D721Med (cell line): Measurements from ENCODE around the gene LRRC75A.

ENCODE experiments used
- DNase-seq: peaks from one replicate; pipeline ENCODE4 v3.0.0; 2011; ENCODE audit warnings: low spot score; ENCODE audit not compliant: insufficient read length
- FAIRE-seq: peaks from 2 replicates; lab custom pipeline; 2011; peaks lifted over from hg19 to GRCh38; lab: Jason Lieb, UNC
- CTCF ChIP-seq: IDR thresholded peaks from 2 replicates; pipeline ENCODE4 v1.5.1; 2012; ENCODE audit warnings: mild to moderate bottlenecking, control low read depth; ENCODE audit not compliant: insufficient read depth; ENCODE audit errors: missing control alignments

Gene LRRC75A

GRCh38 chr17:16439811-16440351, 52.1 kb downstream of the LRRC75A start:
- FAIRE-seq (no peak), DNase-seq (no peak)
- TF ChIP-seq CTCF = no peak

- no peak for FAIRE-seq
- no peak for TF ChIP-seq CTCF
- DNase-seq = no peak
Observed at GRCh38 chr17:16439303-16439791, 52.6 kb downstream of the LRRC75A start.

GRCh38 chr17:16438557-16439302, 53.3 kb downstream of the LRRC75A start:
- DNase-seq = peak; percentile 99
- FAIRE-seq = no peak
- TF ChIP-seq CTCF = no peak

GRCh38 chr17:16438173-16438556, 53.8 kb downstream of the LRRC75A start:
- FAIRE-seq (no peak), DNase-seq (no peak)
- TF ChIP-seq CTCF = no peak

- no peak for DNase-seq
- no peak for TF ChIP-seq CTCF
- FAIRE-seq = no peak
Observed at GRCh38 chr17:16437083-16437482, 54.9 kb downstream of the LRRC75A start.

- no peak for FAIRE-seq
- no peak for DNase-seq
- TF ChIP-seq CTCF = no peak
Observed at GRCh38 chr17:16435925-16436886, 55.8 kb downstream of the LRRC75A start.
